LNCaP clone FGC (cell line): ENCODE results near the gene SORBS2.

ENCODE experiments used
- DNase-seq: peaks from one replicate; pipeline ENCODE4 v3.0.0-alpha.2; 2011; ENCODE audit warnings: low read depth
- H3K4me3 ChIP-seq: 2 replicates; pipeline ENCODE4 v1.5.1; 2011; ENCODE audit warnings: mild to moderate bottlenecking, low read depth, low read length, control low read depth
- CTCF ChIP-seq: IDR thresholded peaks from 2 replicates; pipeline ENCODE4 v1.5.1; 2012; ENCODE audit warnings: mild to moderate bottlenecking; ENCODE audit not compliant: control insufficient read depth, insufficient read depth; ENCODE audit errors: extremely low read depth

Gene SORBS2

GRCh38 chr4:185549095-185549639 lies 262.8 kb downstream of the SORBS2 start:
- no peak for DNase-seq
- TF ChIP-seq CTCF = no peak
- H3K4me3 ChIP-seq = no peak overlapping the region

- no peak for TF ChIP-seq CTCF
- no peak overlapping the region for H3K4me3 ChIP-seq
- no peak for DNase-seq
Observed at GRCh38 chr4:185548587-185548986, 263.4 kb downstream of the SORBS2 start.

- no peak overlapping the region for H3K4me3 ChIP-seq
- no peak for DNase-seq
- no peak for TF ChIP-seq CTCF
Observed at GRCh38 chr4:185546335-185546734, 265.7 kb downstream of the SORBS2 start.

GRCh38 chr4:185542626-185543315 lies 269.2 kb downstream of the SORBS2 start:
- no peak for DNase-seq
- TF ChIP-seq CTCF = no peak
- no peak overlapping the region for H3K4me3 ChIP-seq

GRCh38 chr4:185541251-185541727 lies 270.7 kb downstream of the SORBS2 start:
- DNase-seq = peak; percentile 81
- no peak for TF ChIP-seq CTCF
- H3K4me3 ChIP-seq = no peak overlapping the region

- DNase-seq = no peak
- TF ChIP-seq CTCF = no peak
- no peak overlapping the region for H3K4me3 ChIP-seq
Observed at GRCh38 chr4:185540487-185541120, 271.4 kb downstream of the SORBS2 start.
